ENCODE data around the gene ANP32E.
"Not testable (repeated sequence)": the region's sequence is repeated elsewhere in the genome, so short reads cannot be mapped to it uniquely, and the experiment has no call there.

Gene ANP32E

DNA sequence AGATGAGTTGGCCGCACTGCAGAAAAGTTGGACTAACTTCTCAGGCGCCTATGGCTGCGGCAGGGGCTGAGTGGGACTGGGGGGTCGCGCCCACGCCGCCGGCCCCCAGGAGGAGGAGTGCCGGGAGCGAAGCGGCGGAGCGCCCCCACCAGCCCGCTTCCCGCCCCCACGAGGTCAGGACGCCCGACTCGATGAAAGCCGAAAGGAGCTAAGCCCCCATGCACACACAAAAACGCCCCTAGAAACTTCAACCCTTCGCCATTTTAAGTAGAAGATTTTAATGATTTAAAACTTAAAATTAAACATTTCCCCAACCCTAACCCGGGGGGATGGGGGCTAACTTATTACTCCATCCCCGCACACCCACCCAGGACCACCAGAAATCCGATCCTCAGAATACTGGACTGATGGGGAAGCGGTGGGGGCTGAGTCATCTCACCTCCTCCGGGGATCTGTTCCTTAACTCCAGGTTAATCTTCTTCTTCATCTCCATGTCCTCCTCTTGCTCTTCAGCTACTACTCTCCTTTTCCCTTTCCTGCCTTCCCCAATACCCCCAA lies 539 bp downstream of the ANP32E start:
- no peak for DNase-seq (ENCODE audit: low read depth)
- peak overlapping the region; percentile 89 for H3K4me3 ChIP-seq (ENCODE audit: low read length)
- TF ChIP-seq, protein P1, sequence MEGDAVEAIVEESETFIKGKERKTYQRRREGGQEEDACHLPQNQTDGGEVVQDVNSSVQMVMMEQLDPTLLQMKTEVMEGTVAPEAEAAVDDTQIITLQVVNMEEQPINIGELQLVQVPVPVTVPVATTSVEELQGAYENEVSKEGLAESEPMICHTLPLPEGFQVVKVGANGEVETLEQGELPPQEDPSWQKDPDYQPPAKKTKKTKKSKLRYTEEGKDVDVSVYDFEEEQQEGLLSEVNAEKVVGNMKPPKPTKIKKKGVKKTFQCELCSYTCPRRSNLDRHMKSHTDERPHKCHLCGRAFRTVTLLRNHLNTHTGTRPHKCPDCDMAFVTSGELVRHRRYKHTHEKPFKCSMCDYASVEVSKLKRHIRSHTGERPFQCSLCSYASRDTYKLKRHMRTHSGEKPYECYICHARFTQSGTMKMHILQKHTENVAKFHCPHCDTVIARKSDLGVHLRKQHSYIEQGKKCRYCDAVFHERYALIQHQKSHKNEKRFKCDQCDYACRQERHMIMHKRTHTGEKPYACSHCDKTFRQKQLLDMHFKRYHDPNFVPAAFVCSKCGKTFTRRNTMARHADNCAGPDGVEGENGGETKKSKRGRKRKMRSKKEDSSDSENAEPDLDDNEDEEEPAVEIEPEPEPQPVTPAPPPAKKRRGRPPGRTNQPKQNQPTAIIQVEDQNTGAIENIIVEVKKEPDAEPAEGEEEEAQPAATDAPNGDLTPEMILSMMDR (conservative IDR thresholded peaks at IDR 0.05; ENCODE audit: low read length), result no peak

- TF ChIP-seq, protein P1 (conservative IDR thresholded peaks at IDR 0.05; ENCODE audit: low read length), result no peak
- peak overlapping the region; percentile 89 for H3K4me3 ChIP-seq (ENCODE audit: low read length)
Observed at GRCh38 chr1:150234566-150235293, 1.2 kb downstream of the ANP32E start.

DNA sequence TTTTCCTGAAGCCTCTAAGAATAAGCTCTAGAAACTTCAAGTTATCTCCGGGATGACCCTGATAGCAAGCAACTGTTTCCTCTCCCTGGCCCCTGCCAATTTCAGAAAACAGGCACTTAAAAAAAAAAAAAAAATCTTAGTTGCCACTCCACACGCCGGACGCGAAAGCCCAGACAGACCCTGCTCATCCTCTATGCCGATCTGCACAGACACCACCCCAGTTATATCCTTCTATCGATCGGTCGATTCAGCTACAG lies 1.7 kb downstream of the ANP32E start:
- TF ChIP-seq, protein P1 (conservative IDR thresholded peaks at IDR 0.05; ENCODE audit: low read length), result no peak
- H3K4me3 ChIP-seq (ENCODE audit: low read length), result peak overlapping the region; percentile 89
- no peak for DNase-seq (ENCODE audit: low read depth)

More at GRCh38 chr1:150234566-150235293, 1.2 kb downstream of the ANP32E start:
- peak; percentile 62 for DNase-seq (ENCODE audit: low read depth)

DNA sequence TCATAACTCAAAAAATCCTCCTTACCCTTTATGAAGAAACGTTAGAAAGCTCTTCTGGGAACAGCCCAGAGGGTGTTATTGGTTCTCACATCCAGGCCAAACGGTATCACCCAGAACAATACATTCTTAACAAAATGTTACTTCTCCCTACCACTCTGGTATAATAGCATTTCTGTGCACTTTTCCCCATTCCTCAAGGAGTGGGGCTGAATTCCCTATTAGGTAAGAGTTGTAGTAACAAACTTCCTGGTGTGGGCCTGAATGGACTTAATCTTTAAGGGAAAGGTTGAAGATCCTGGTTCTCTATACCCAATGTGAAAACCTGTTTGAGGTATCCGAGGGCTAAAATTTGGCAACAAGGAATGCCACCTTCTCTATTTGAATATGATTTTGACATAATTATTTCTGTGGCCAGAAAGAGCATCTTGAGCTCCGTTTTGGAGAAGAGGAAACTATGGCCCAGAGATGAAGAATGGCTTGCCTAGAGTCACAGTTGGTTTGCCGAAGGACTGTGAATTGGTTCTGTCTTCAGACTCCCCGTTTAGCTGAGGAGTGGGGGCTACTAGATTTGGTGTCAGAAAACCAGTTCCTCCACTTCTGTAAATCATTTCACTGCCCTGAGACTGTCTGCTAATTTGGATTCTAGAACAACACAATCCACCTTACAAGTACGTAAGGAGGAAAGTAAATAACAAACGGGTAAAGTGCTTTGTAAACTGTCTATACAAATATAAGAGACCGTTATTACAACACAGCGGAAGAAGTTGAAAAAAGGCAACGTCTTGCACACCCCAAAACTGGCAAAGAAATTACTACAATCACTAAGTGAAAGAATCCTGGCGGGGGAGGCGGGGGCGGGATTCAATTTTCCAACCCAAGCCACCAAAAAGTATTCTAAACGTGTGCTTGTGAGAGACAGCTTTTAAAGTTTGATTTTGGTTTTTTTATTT lies 2.3 kb downstream of the ANP32E start:
- TF ChIP-seq, protein P1 (conservative IDR thresholded peaks at IDR 0.05; ENCODE audit: low read length), result no peak
- DNase-seq (ENCODE audit: low read depth), result no peak
- peak overlapping the region; percentile 89 for H3K4me3 ChIP-seq (ENCODE audit: low read length)

DNA sequence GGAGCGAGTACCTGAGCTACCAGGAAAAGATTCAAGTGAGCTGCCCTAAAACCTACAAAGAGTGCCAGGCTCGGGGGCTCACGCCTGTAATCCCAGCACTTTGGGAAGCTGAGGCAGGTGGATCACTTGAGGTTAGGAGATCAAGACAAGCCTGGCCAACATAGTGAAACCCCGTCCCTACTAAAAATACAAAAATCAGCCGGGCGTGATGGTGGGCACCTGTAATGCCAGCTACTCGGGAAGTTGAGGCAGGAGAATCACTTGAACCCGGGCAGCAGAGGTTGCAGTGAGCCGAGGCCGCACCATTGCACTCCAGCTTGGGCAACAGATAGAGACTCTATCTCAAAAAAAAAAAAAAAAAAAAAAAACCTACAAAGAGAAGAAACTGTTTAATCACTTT lies 3.0 kb downstream of the ANP32E start:
- not testable (repeated sequence) for DNase-seq (ENCODE audit: low read depth); H3K4me3 ChIP-seq (ENCODE audit: low read length)

DNA sequence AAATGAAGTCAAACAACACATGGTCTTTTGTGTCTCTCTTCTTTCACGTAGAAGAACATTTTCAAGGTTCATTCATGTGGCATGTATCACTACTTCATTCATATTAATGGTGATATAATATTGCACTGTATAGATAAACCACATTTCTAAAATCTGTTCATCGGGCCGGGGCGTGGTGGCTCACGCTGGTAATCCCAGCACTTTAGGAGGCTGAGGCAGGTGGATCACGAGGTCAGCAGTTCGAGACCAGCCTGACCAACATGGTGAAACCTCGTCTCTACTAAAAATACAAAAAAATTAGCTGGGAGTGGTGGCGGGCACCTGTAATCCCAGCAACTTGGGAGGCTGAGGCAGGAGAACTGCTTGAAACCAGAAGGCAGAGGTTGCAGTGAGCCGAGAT lies 7.7 kb downstream of the ANP32E start:
- not testable (repeated sequence) for DNase-seq (ENCODE audit: low read depth); H3K4me3 ChIP-seq (ENCODE audit: low read length)

DNA sequence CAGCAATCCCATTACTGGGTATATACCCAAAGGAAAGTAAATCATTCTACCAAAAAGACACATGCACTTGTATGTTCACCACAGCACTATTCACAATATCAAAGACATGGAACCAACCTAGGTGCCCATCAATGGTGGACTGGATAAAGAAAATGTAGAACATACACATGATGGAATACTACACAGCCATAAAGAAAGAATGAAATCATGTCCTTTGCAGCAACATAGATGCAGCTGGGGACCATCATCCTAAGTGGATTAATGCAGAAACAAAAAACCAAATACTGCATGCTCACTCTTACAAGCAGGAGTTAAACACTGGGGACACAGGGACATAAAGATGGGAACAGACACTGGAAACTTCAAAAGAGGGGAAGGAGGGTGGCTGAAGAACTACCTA lies 8.7 kb downstream of the ANP32E start:
- DNase-seq (ENCODE audit: low read depth), result no peak

More for the DNA sequence above, 8.7 kb downstream of the ANP32E start:
- no peak overlapping the region for H3K4me3 ChIP-seq (ENCODE audit: low read length)
- TF ChIP-seq, protein P1 (conservative IDR thresholded peaks at IDR 0.05; ENCODE audit: low read length), result no peak
